ENCODE data around the gene FBXW9.
"Not testable (repeated sequence)": the region's sequence is repeated elsewhere in the genome, so short reads cannot be mapped to it uniquely, and the experiment has no call there.

The FBXW9 gene

GRCh38 chr19:12647490-12648071, 48.9 kb downstream of the FBXW9 start:
- peak; percentile 35 to 56 for DNase-seq

GRCh38 chr19:12647047-12647446, 49.4 kb downstream of the FBXW9 start:
- no peak for DNase-seq

GRCh38 chr19:12646551-12646950, 49.9 kb downstream of the FBXW9 start:
- DNase-seq = no peak

- DNase-seq = not testable (repeated sequence)
Measured at GRCh38 chr19:12643716-12644115, 52.7 kb downstream of the FBXW9 start.

GRCh38 chr19:12642506-12642905, 53.9 kb downstream of the FBXW9 start:
- no peak for DNase-seq

- no peak for DNase-seq
Measured at GRCh38 chr19:12641456-12641855, 55.0 kb downstream of the FBXW9 start.

GRCh38 chr19:12639901-12640613, 56.4 kb downstream of the FBXW9 start:
- DNase-seq = peak; percentile 84 to 88

Data from CD4-positive, alpha-beta T cell treated with Interleukin-1 beta for 1 hour (primary cell).